Activated CD8-positive, alpha-beta T cell treated with anti-CD3 and anti-CD28 coated beads, Interleukin-2, amount 10 ng/mL, durations not matched to agents 7 days and 5 days (primary cell): ENCODE results near the gene MBNL2. TPM values are rescaled to one million over a fixed set of nuclear protein-coding genes. Genes with fewer than 3 reads are reported as not detected.
A peak's percentile ranks its signal among the peaks of the same experiment; 100 is the strongest.

Source experiments
- ATAC-seq: fragments of 150-1000 bp; cut with Tn5 transposase; one replicate; pipeline ENCODE4 v1.10.0; 2021; ENCODE audit warnings: moderate library complexity
- CTCF ChIA-PET: fragments of 350-600 bp; sonication (Branson Sonifier 250); formaldehyde crosslinking; loops from one replicate; lab custom pipeline; 2021; ENCODE audit warnings: antibody characterized with exemption; lab: Charles Lee
- POLR2A ChIA-PET: fragments of 350-600 bp; sonication (Branson Sonifier 250); formaldehyde crosslinking; loops from one replicate; lab custom pipeline; 2021; ENCODE audit warnings: antibody characterized with exemption; lab: Charles Lee
- DNase-seq: peaks from one replicate; pipeline ENCODE4 v3.0.0-alpha.2; 2020
- H3K27ac Mint-ChIP-seq: one replicate; pipeline ENCODE4 v1.8.0; 2021; ENCODE audit warnings: mild to moderate bottlenecking, mixed read lengths
- H3K27me3 Mint-ChIP-seq: one replicate; pipeline ENCODE4 v1.8.0; 2021; ENCODE audit warnings: low read depth, mixed read lengths
- H3K36me3 Mint-ChIP-seq: one replicate; pipeline ENCODE4 v1.8.0; 2021; ENCODE audit warnings: low read depth, mixed read lengths
- H3K4me1 Mint-ChIP-seq: one replicate; pipeline ENCODE4 v1.8.0; 2021; ENCODE audit warnings: low read depth, mixed read lengths
- H3K4me3 Mint-ChIP-seq: one replicate; pipeline ENCODE4 v1.8.0; 2021; ENCODE audit warnings: mild to moderate bottlenecking, mixed read lengths
- H3K9me3 Mint-ChIP-seq: one replicate; pipeline ENCODE4 v1.8.0; 2022; ENCODE audit warnings: mixed read lengths; ENCODE audit not compliant: insufficient read depth
- total RNA-seq, 2 experiments: library from RNA; stranded (reverse); gene quantifications; one replicate each; pipeline ENCODE4 v1.2.3, GENCODE V29; 2021

Gene MBNL2
- 10 to 100 TPM; 11.6 to 12.3 TPM for total RNA-seq

- H3K36me3 Mint-ChIP-seq, result peaks cover 2% of the 10 kb centered on the region
- DNase-seq, result peak; percentile 91
- CTCF ChIA-PET, result interaction anchor here (0.8 to 5.0 kb wide), 12 partner anchors 10 to 1546 kb away, joined by 3 to 38 read pairs (median 5); no protein-coding TSS in a partner anchor
- POLR2A ChIA-PET, result interaction anchor here (0.8 to 6.0 kb wide), 4 partner anchors 10 to 211 kb away, joined by 3 to 39 read pairs (median 6); partner anchors contain the start of gene RAP2A
- peak within 1 kb of the TSS; percentile 81 for H3K27ac Mint-ChIP-seq
- H3K27me3 Mint-ChIP-seq, result no peaks in the 10 kb centered on the region
- ATAC-seq, result peak; percentile 94
- peaks cover 45% of the 10 kb centered on the region for H3K4me1 Mint-ChIP-seq
- no peaks in the 10 kb centered on the region for H3K9me3 Mint-ChIP-seq
- H3K4me3 Mint-ChIP-seq, result peak within 1 kb of the TSS; percentile 83
Observed at GRCh38 chr13:97221989-97222700, at the start of gene MBNL2. Gene MBNL2 (plus strand): TSS chr13:97222333. CDS start chr13:97276236, 53,903 bp downstream.

- Mint-ChIP-seq H3K9me3 (no peaks in the 10 kb centered on the region), H3K27ac (no peak overlapping the region), H3K4me1 (peaks cover 5% of the 10 kb centered on the region), H3K27me3 (no peaks in the 10 kb centered on the region), H3K4me3 (no peak overlapping the region), H3K36me3 (no peaks in the 10 kb centered on the region)
- POLR2A ChIA-PET, result no interaction called here
- no peak for DNase-seq
- no peak for ATAC-seq
- CTCF ChIA-PET, result no interaction called here
Observed at GRCh38 chr13:97174638-97175037, 47.5 kb upstream of the MBNL2 start.

GRCh38 chr13:97175041-97175440, 47.1 kb upstream of the MBNL2 start:
- H3K4me3 Mint-ChIP-seq, result no peak overlapping the region
- DNase-seq, result no peak
- H3K9me3 Mint-ChIP-seq, result no peaks in the 10 kb centered on the region
- H3K36me3 Mint-ChIP-seq, result no peaks in the 10 kb centered on the region
- CTCF ChIA-PET, result no interaction called here
- no peak overlapping the region for H3K27ac Mint-ChIP-seq
- POLR2A ChIA-PET, result no interaction called here
- no peak for ATAC-seq
- no peaks in the 10 kb centered on the region for H3K27me3 Mint-ChIP-seq
- H3K4me1 Mint-ChIP-seq, result peaks cover 5% of the 10 kb centered on the region

- Mint-ChIP-seq H3K4me3 (no peak overlapping the region), H3K4me1 (peaks cover 5% of the 10 kb centered on the region), H3K27ac (no peak overlapping the region), H3K27me3 (peaks cover 8% of the 10 kb centered on the region), H3K9me3 (no peaks in the 10 kb centered on the region), H3K36me3 (no peaks in the 10 kb centered on the region)
- ChIA-PET CTCF (no interaction called here), POLR2A (no interaction called here)
- DNase-seq, result no peak
- no peak for ATAC-seq
Observed at GRCh38 chr13:97179501-97179900, 42.6 kb upstream of the MBNL2 start.

- H3K36me3 Mint-ChIP-seq, result no peaks in the 10 kb centered on the region
- H3K9me3 Mint-ChIP-seq, result no peaks in the 10 kb centered on the region
- H3K4me1 Mint-ChIP-seq, result peaks cover 5% of the 10 kb centered on the region
- DNase-seq, result no peak
- H3K4me3 Mint-ChIP-seq, result no peak overlapping the region
- no peak overlapping the region for H3K27ac Mint-ChIP-seq
- ATAC-seq, result no peak
- H3K27me3 Mint-ChIP-seq, result peaks cover 14% of the 10 kb centered on the region
- POLR2A ChIA-PET, result no interaction called here
- CTCF ChIA-PET, result no interaction called here
Observed at GRCh38 chr13:97182111-97182890, 39.8 kb upstream of the MBNL2 start.

GRCh38 chr13:97185291-97185690, 36.8 kb upstream of the MBNL2 start:
- H3K27me3 Mint-ChIP-seq, result peaks cover 18% of the 10 kb centered on the region
- ATAC-seq (no peak), DNase-seq (no peak)
- H3K9me3 Mint-ChIP-seq, result no peaks in the 10 kb centered on the region
- peaks cover 8% of the 10 kb centered on the region for H3K4me1 Mint-ChIP-seq
- ChIA-PET POLR2A (no interaction called here), CTCF (no interaction called here)
- no peaks in the 10 kb centered on the region for H3K36me3 Mint-ChIP-seq
- H3K27ac Mint-ChIP-seq, result no peak overlapping the region
- no peak overlapping the region for H3K4me3 Mint-ChIP-seq

- H3K27ac Mint-ChIP-seq, result no peak overlapping the region
- DNase-seq (no peak), ATAC-seq (no peak)
- ChIA-PET POLR2A (no interaction called here), CTCF (no interaction called here)
- peaks cover 8% of the 10 kb centered on the region for H3K4me1 Mint-ChIP-seq
- H3K9me3 Mint-ChIP-seq, result no peaks in the 10 kb centered on the region
- H3K4me3 Mint-ChIP-seq, result no peak overlapping the region
- H3K36me3 Mint-ChIP-seq, result no peaks in the 10 kb centered on the region
- H3K27me3 Mint-ChIP-seq, result peaks cover 18% of the 10 kb centered on the region
Observed at GRCh38 chr13:97185751-97186150, 36.4 kb upstream of the MBNL2 start.

GRCh38 chr13:97188207-97188606, 33.9 kb upstream of the MBNL2 start:
- ATAC-seq, result no peak
- H3K27ac Mint-ChIP-seq, result no peak overlapping the region
- H3K27me3 Mint-ChIP-seq, result peaks cover 15% of the 10 kb centered on the region
- no peaks in the 10 kb centered on the region for H3K9me3 Mint-ChIP-seq
- ChIA-PET CTCF (no interaction called here), POLR2A (no interaction called here)
- H3K4me1 Mint-ChIP-seq, result peaks cover 10% of the 10 kb centered on the region
- H3K4me3 Mint-ChIP-seq, result no peak overlapping the region
- DNase-seq, result no peak
- no peaks in the 10 kb centered on the region for H3K36me3 Mint-ChIP-seq

- no peak overlapping the region for H3K4me3 Mint-ChIP-seq
- CTCF ChIA-PET, result no interaction called here
- H3K27ac Mint-ChIP-seq, result no peak overlapping the region
- POLR2A ChIA-PET, result no interaction called here
- DNase-seq, result no peak
- no peak for ATAC-seq
- H3K9me3 Mint-ChIP-seq, result no peaks in the 10 kb centered on the region
- peaks cover 8% of the 10 kb centered on the region for H3K27me3 Mint-ChIP-seq
- no peaks in the 10 kb centered on the region for H3K36me3 Mint-ChIP-seq
- peaks cover 14% of the 10 kb centered on the region for H3K4me1 Mint-ChIP-seq
Observed at GRCh38 chr13:97189928-97190327, 32.2 kb upstream of the MBNL2 start.

GRCh38 chr13:97191142-97191541, 31.0 kb upstream of the MBNL2 start:
- Mint-ChIP-seq H3K4me1 (peaks cover 14% of the 10 kb centered on the region), H3K36me3 (no peaks in the 10 kb centered on the region), H3K27me3 (peaks cover 4% of the 10 kb centered on the region), H3K27ac (no peak overlapping the region), H3K4me3 (no peak overlapping the region), H3K9me3 (no peaks in the 10 kb centered on the region)
- CTCF ChIA-PET, result interaction anchor here (1.0 to 1.8 kb wide), 3 partner anchors 15 to 383 kb away, joined by 3 to 5 read pairs (median 4); no protein-coding TSS in a partner anchor
- POLR2A ChIA-PET, result no interaction called here
- DNase-seq (no peak), ATAC-seq (no peak)

GRCh38 chr13:97191615-97192014, 30.5 kb upstream of the MBNL2 start:
- no peaks in the 10 kb centered on the region for H3K9me3 Mint-ChIP-seq
- H3K36me3 Mint-ChIP-seq, result no peaks in the 10 kb centered on the region
- H3K27me3 Mint-ChIP-seq, result peaks cover 4% of the 10 kb centered on the region
- ChIA-PET CTCF (interaction anchor here (1.0 to 1.8 kb wide), 4 partner anchors 14 to 383 kb away, joined by 3 to 5 read pairs (median 4); no protein-coding TSS in a partner anchor), POLR2A (no interaction called here)
- H3K4me1 Mint-ChIP-seq, result peaks cover 14% of the 10 kb centered on the region
- no peak for DNase-seq
- no peak overlapping the region for H3K27ac Mint-ChIP-seq
- no peak for ATAC-seq
- no peak overlapping the region for H3K4me3 Mint-ChIP-seq

GRCh38 chr13:97192166-97192565, 30.0 kb upstream of the MBNL2 start:
- POLR2A ChIA-PET, result no interaction called here
- CTCF ChIA-PET, result interaction anchor here (1.0 to 1.8 kb wide), 4 partner anchors 14 to 382 kb away, joined by 3 to 5 read pairs (median 4); no protein-coding TSS in a partner anchor
- H3K27me3 Mint-ChIP-seq, result peaks cover 4% of the 10 kb centered on the region

More at GRCh38 chr13:97192166-97192565, 30.0 kb upstream of the MBNL2 start:
- ATAC-seq (no peak), DNase-seq (no peak)
- Mint-ChIP-seq H3K27ac (no peak overlapping the region), H3K4me3 (no peak overlapping the region), H3K36me3 (no peaks in the 10 kb centered on the region), H3K4me1 (peaks cover 14% of the 10 kb centered on the region), H3K9me3 (no peaks in the 10 kb centered on the region)
